Placental pericyte (primary cell): ENCODE results near the gene TMEM30A. TPM values are rescaled to one million over a fixed set of nuclear protein-coding genes. Genes with fewer than 3 reads are reported as not detected.

Experiments used
- total RNA-seq: library from RNA; depleted of rRNA; stranded (reverse); fragments of >200 nt; gene quantifications from 2 replicates; pipeline ENCODE4 v1.2.3, GENCODE V29; 2012

The TMEM30A gene
- 114 and 221 TPM in 2 replicates for total RNA-seq

GRCh38 chr6:75284632-75285282 lies at the start of gene TMEM30A:
TMEM30A (minus strand) TSS chr6:75284792; CDS start chr6:75284638, 154 bp downstream.

GRCh38 chr6:75243333-75244062 lies 41.1 kb downstream of the TMEM30A start, which contains the start of gene COX7A2:
COX7A2 (minus strand) TSS chr6:75243801; CDS start chr6:75243734, 67 bp downstream.

GRCh38 chr6:75205776-75206575 lies 78.6 kb downstream of the TMEM30A start, which contains the start of gene COL12A1:
COL12A1 (minus strand) TSS chr6:75206053; CDS start chr6:75202792, 3,261 bp downstream.

Other genes with a start within 250 kb of the TMEM30A start
- 362 and 404 TPM in 2 replicates for gene COL12A1, start 78.7 kb downstream of the TMEM30A start, total RNA-seq
- 97.6 and 146 TPM in 2 replicates for gene COX7A2, start 41.0 kb downstream of the TMEM30A start, total RNA-seq
- gene FILIP1, start 209.0 kb upstream of the TMEM30A start, total RNA-seq: 0.43 and 1.3 TPM in 2 replicates